CD4-positive, alpha-beta T cell (primary cell): ENCODE measurements around the gene SEMA3E. TPM values are rescaled to one million over a fixed set of nuclear protein-coding genes. Genes with fewer than 3 reads are reported as not detected.

Experiments
- ATAC-seq: fragments of 200-7000 bp; cut with Tn5 transposase; one replicate; pipeline ENCODE4 v1.10.0; 2022; ENCODE audit warnings: mild to moderate bottlenecking; ENCODE audit not compliant: poor library complexity
- CTCF ChIA-PET: fragments of 350-600 bp; sonication (Branson Sonifier 250); formaldehyde crosslinking; loops from one replicate; lab custom pipeline; 2021; ENCODE audit warnings: antibody characterized with exemption, inconsistent platforms; lab: Charles Lee
- POLR2A ChIA-PET: fragments of 350-600 bp; sonication (Branson Sonifier 250); formaldehyde crosslinking; loops from one replicate; lab custom pipeline; 2021; ENCODE audit warnings: antibody characterized with exemption, inconsistent platforms; lab: Charles Lee
- DNase-seq, 14 experiments: peaks; one replicate each; pipeline ENCODE4 v3.0.0-alpha.2; 2013 to 2020; ENCODE audit warnings: mixed read lengths in 2 of 14
- H3K27ac ChIP-seq, 2 donors: one replicate each; pipeline versions ENCODE4 v1.5.1 to v1.7.0; 2013; ENCODE audit warnings: low read length in 2 of 2, low read depth in 1 of 2, mild to moderate bottlenecking in 1 of 2
- H3K27me3 ChIP-seq, 2 experiments: 1 replicate in 1 of 2; 2 replicates in 1 of 2; pipeline versions ENCODE4 v1.6.1 to v1.7.0; 2013; ENCODE audit warnings: low read length in 2 of 2, control low read depth in 1 of 2, mild to moderate bottlenecking in 1 of 2, moderate library complexity in 1 of 2; ENCODE audit not compliant: insufficient read depth in 2 of 2, control insufficient read depth in 1 of 2
- H3K36me3 ChIP-seq: one replicate; pipeline ENCODE4 v1.6.1; 2013; ENCODE audit warnings: low read length, control low read depth; ENCODE audit not compliant: insufficient read depth
- H3K4me1 ChIP-seq: one replicate; pipeline ENCODE4 v1.6.1; 2013; ENCODE audit warnings: low read length, control low read depth; ENCODE audit not compliant: insufficient read depth
- H3K4me3 ChIP-seq: one replicate; pipeline ENCODE4 v1.5.1; 2013; ENCODE audit warnings: mild to moderate bottlenecking, low read length, moderate library complexity
- H3K9me3 ChIP-seq, 2 experiments: 1 replicate in 1 of 2; 2 replicates in 1 of 2; pipeline versions ENCODE4 v1.6.1 to v1.7.0; 2013; ENCODE audit warnings: low read length in 2 of 2, mild to moderate bottlenecking in 2 of 2, control low read depth in 1 of 2, moderate library complexity in 1 of 2; ENCODE audit not compliant: control insufficient read depth in 1 of 2, insufficient read depth in 1 of 2
- H3K27ac Mint-ChIP-seq: one replicate; pipeline ENCODE4 v1.8.0; 2020; ENCODE audit warnings: mixed read lengths
- H3K27me3 Mint-ChIP-seq: one replicate; pipeline ENCODE4 v1.8.0; 2021; ENCODE audit warnings: mixed read lengths
- H3K36me3 Mint-ChIP-seq: one replicate; pipeline ENCODE4 v1.8.0; 2021; ENCODE audit warnings: low read depth, mixed read lengths
- H3K4me1 Mint-ChIP-seq: one replicate; pipeline ENCODE4 v1.8.0; 2021; ENCODE audit warnings: low read depth, mixed read lengths
- H3K4me3 Mint-ChIP-seq: one replicate; pipeline ENCODE4 v1.8.0; 2020; ENCODE audit warnings: mild to moderate bottlenecking, mixed read lengths
- H3K9me3 Mint-ChIP-seq: one replicate; pipeline ENCODE4 v1.8.0; 2020; ENCODE audit warnings: mixed read lengths
- CTCF ChIP-seq: fragments of 200-600 bp; IDR thresholded peaks from one replicate; pipeline ENCODE4 v1.8.0; 2022; ENCODE audit warnings: antibody characterized with exemption, mild to moderate bottlenecking
- intact Hi-C, 2 experiments: fragments of 100-400 bp; cut with DNase I in 1 of 2; cut with micrococcal nuclease in 1 of 2; formaldehyde crosslinking; loops; one replicate each; pipeline versions ENCODE4 v1.15.1 to v1.9.0; 2023 to 2025; cut with DNase I, micrococcal nuclease
- total RNA-seq, 174 experiments: library from RNA in 2 of 174; stranded (reverse) in 2 of 174; gene quantifications; one replicate each; pipeline ENCODE4 v1.2.3 and lab custom pipeline; 2021 to 2026

The SEMA3E gene
- total RNA-seq, 2 experiments from 2014 or later: not detected

DNA sequence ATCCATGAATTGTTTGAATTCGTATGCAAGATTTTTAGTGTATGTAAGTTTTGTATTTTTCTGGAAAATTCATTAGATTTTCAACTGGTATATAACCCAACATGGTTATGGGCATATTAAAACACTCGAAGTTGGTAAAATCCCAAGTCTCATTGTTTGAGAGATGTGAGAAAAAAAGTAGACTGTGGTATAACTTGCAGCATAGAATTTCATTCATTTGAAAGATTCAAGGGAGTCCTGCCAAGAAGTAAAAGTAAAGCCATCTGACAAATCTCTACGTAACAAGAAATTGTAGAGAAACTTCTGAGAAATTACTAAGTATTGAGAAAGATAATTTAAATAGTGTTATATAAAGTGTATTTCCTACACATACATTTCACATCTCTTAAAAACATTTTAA is 40.2 kb downstream of the SEMA3E start:
- intact Hi-C loops: no loop called here
- no peaks in the 10 kb centered on the region for H3K4me1 Mint-ChIP-seq
- no peaks in the 10 kb centered on the region for H3K36me3 Mint-ChIP-seq
- Histone ChIP-seq H3K27me3 (no peaks in the 10 kb centered on the region), H3K4me3 (no peak overlapping the region), H3K4me1 (no peaks in the 10 kb centered on the region), H3K27ac (no peak overlapping the region), H3K9me3 (no peaks in the 10 kb centered on the region), H3K36me3 (no peaks in the 10 kb centered on the region)
- ChIA-PET POLR2A (no interaction called here), CTCF (no interaction called here)
- no peak for ATAC-seq
- no peaks in the 10 kb centered on the region for H3K27me3 Mint-ChIP-seq
- peaks cover 6% of the 10 kb centered on the region for H3K9me3 Mint-ChIP-seq
- no peak for TF ChIP-seq CTCF
- H3K27ac Mint-ChIP-seq: no peak overlapping the region
- no peak for DNase-seq
- no peak overlapping the region for H3K4me3 Mint-ChIP-seq

DNA sequence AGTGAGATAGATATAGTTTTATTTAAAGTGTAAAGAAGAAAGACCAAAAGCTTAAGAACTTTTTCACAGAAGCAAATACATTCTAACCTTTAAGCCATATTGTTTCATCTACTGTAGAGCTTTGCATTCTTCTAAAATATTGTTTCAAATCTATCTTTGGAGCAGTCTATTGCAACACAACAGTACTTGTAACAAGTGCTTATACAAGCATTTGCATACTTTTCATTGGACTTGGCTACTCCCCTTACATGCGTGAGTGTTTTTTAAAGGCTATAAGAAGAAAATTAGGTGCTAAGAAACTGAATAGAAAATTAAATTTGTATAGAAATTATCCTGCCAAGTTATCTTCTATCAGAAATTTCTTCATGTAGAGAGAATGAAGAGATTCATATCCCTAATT is 45.3 kb downstream of the SEMA3E start:
- Histone ChIP-seq H3K4me3 (no peak overlapping the region), H3K27me3 (no peaks in the 10 kb centered on the region), H3K36me3 (no peaks in the 10 kb centered on the region), H3K4me1 (no peaks in the 10 kb centered on the region), H3K9me3 (peaks cover 0 to 3% of the 10 kb centered on the region in 2 experiments), H3K27ac (no peak overlapping the region)
- CTCF ChIA-PET: no interaction called here
- Mint-ChIP-seq H3K9me3 (peaks cover 9% of the 10 kb centered on the region), H3K4me3 (no peak overlapping the region), H3K27me3 (no peaks in the 10 kb centered on the region), H3K4me1 (no peaks in the 10 kb centered on the region), H3K27ac (no peak overlapping the region), H3K36me3 (no peaks in the 10 kb centered on the region)
- POLR2A ChIA-PET: no interaction called here
- ATAC-seq (no peak), DNase-seq (no peak)
- no peak for TF ChIP-seq CTCF
- intact Hi-C loops: no loop called here

DNA sequence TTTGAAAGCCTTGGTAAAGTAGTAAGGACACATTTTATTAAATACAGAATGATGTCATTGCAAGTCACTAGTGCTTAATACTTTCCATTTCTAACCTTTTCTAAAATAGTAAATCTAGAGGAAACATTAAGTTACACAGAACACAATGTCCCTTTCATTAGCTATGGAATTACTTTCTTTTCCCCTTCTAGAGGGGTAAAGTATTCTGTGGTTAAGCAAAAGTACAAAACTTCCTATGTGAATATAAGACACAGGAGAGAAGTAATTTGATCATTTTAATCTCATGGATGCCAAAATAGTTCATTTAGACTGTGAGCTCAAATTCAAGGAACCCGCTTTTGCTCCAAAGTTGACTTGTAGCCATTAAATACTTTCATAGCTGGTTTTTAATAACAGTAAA is 49.8 kb downstream of the SEMA3E start:
- ChIA-PET CTCF (no interaction called here), POLR2A (no interaction called here)
- no peaks in the 10 kb centered on the region for H3K4me1 ChIP-seq
- Mint-ChIP-seq H3K27ac (no peak overlapping the region), H3K9me3 (peaks cover 4% of the 10 kb centered on the region), H3K27me3 (no peaks in the 10 kb centered on the region), H3K4me1 (no peaks in the 10 kb centered on the region), H3K4me3 (no peak overlapping the region), H3K36me3 (no peaks in the 10 kb centered on the region)
- no peak for TF ChIP-seq CTCF
- no peak for ATAC-seq
- H3K36me3 ChIP-seq: no peaks in the 10 kb centered on the region
- H3K4me3 ChIP-seq: no peak overlapping the region
- DNase-seq: no peak
- H3K27me3 ChIP-seq: no peaks in the 10 kb centered on the region
- H3K27ac ChIP-seq: no peak overlapping the region
- peaks cover 0 to 3% of the 10 kb centered on the region in 2 experiments for H3K9me3 ChIP-seq
- intact Hi-C loops: no loop called here
